GM12892 (cell line): Measurements from ENCODE around the gene YJEFN3.

Experiments
- POLR2A ChIP-seq: IDR thresholded peaks from 2 replicates; pipeline ENCODE4 v1.6.1; 2011; ENCODE audit warnings: low read depth, low read length, control low read depth
- POLR2AphosphoS5 ChIP-seq: IDR thresholded peaks from 2 replicates; pipeline ENCODE4 v1.6.1; 2011; ENCODE audit warnings: low read depth, low read length, control low read depth

DNA sequence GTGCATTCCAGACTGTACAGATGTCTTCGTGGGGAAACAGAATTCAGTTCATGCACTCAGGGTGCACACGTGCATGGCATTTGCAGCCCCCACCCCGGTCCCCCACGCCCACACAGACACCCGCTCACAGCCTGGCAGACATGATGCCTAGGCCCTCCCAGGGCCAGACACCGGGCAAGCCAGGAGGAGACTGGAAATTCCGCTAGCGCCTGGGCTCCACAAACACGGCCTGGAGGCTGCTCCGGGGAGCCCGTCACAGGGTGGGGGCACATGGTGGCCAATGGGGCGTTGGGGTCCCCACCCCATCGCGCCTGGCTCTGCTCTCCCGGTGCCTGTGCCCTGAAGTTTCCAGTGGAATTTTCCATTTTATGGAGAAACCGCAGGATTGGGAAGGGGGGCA, 12.9 kb downstream of the YJEFN3 start:
- TF ChIP-seq POLR2AphosphoS5 (no peak), POLR2A (no peak)
